ENCODE measurements around the gene MYRIP.

- TF ChIP-seq CTCF (IDR thresholded peaks at IDR 0.05) (no peak), POLR2A (IDR thresholded peaks at IDR 0.05) (no peak)
These were observed 173.4 kb downstream of the MYRIP start for GRCh38 chr3:39982665-39983357.
